Stomach (tissue), 19 donors: ENCODE data around the gene RDH5. TPM values are rescaled to one million over a fixed set of nuclear protein-coding genes. Genes with fewer than 3 reads are reported as not detected.
A peak's percentile ranks its signal among the peaks of the same experiment; 100 is the strongest.

Experiments
- DNase-seq, 2 donors: peaks; one replicate each; pipeline versions ENCODE4 v3.0.0 to v3.0.0-alpha.2; 2013 to 2019
- H3K27ac ChIP-seq, 5 donors: fragments of 200-600 bp in 4 of 5; sonication (generic) in 4 of 5; one replicate each; pipeline ENCODE4 v1.5.1; 2013 to 2019; ENCODE audit warnings: mild to moderate bottlenecking in 1 of 5, moderate library complexity in 1 of 5
- H3K27me3 ChIP-seq, 3 donors: fragments of 200-600 bp; sonication (generic); one replicate each; pipeline ENCODE4 v1.5.1; 2017 to 2019; ENCODE audit warnings: mixed run types in 1 of 3
- H3K36me3 ChIP-seq, 4 donors: fragments of 200-600 bp; sonication (generic); 1 replicate in 3 of 4; 2 replicates in 1 of 4; pipeline ENCODE4 v1.5.1; 2016 to 2019
- H3K4me1 ChIP-seq, 4 donors: fragments of 200-600 bp; sonication (generic); one replicate each; pipeline ENCODE4 v1.5.1; 2016 to 2019
- H3K4me3 ChIP-seq, 4 donors: fragments of 200-600 bp; sonication (generic) in 3 of 4; one replicate each; pipeline ENCODE4 v1.5.1; 2016 to 2019; ENCODE audit warnings: mild to moderate bottlenecking in 1 of 4
- H3K9me3 ChIP-seq, 4 donors: fragments of 200-600 bp; sonication (generic); one replicate each; pipeline ENCODE4 v1.5.1; 2016 to 2019
- EP300 ChIP-seq: sonication (generic); formaldehyde crosslinking; IDR thresholded peaks from one replicate; pipeline ENCODE4 v1.6.1; 2017; ENCODE audit warnings: antibody characterized with exemption
- POLR2A ChIP-seq, 4 donors: fragments of 450-650 bp; IDR thresholded peaks; one replicate each; pipeline ENCODE4 v1.6.1; 2016; ENCODE audit warnings: antibody characterized with exemption in 4 of 4, control low read depth in 2 of 4, mild to moderate bottlenecking in 1 of 4, moderate library complexity in 1 of 4
- POLR2AphosphoS5 ChIP-seq, 3 donors: sonication (generic); formaldehyde crosslinking; IDR thresholded peaks; one replicate each; pipeline ENCODE4 v1.6.1; 2016; ENCODE audit warnings: antibody characterized with exemption in 3 of 3
- WGBS, 5 donors: extraction: QIAGEN DNeasy Blood & Tissue Kit in 3 of 5; methylation state at CpG; one replicate each; pipeline versions ENCODE4 v1.1.5 to v1.1.7; 2013 to 2018; 5-methylcytosine and 5-hydroxymethylcytosine counted together
- intact Hi-C: fragments of 100-400 bp; cut with DNase I; formaldehyde crosslinking; loops from one replicate; pipeline ENCODE4 v1.15.1; 2023; ENCODE audit warnings: low total_unique reads
- long read RNA-seq, 10 donors: transcript quantifications; one replicate each; lab custom pipeline, GENCODE V29; 2026
- polyA plus RNA-seq, 3 donors: library from polyadenylated mRNA; stranded (reverse); fragments of 200-250 nt; gene quantifications; one replicate each; pipeline ENCODE4 v1.2.3, GENCODE V29; 2013
- total RNA-seq, 5 donors: library from RNA; depleted of rRNA; stranded (reverse); fragments of >200 nt; gene quantifications; one replicate each; pipeline versions ENCODE4 v1.1.0 to v1.2.3, GENCODE V29; 2014 to 2016
- TF ChIP-seq, protein P1 (sequence below), 7 experiments: fragments of 450-650 bp in 4 of 7; fragments of 200-600 bp in 3 of 7; sonication (generic) in 3 of 7; IDR thresholded peaks; one replicate each; pipeline ENCODE4 v1.5.1; 2016 to 2019; ENCODE audit warnings: antibody characterized with exemption in 7 of 7, control low read depth in 2 of 7, mild to moderate bottlenecking in 1 of 7
- donor health status: healthy with polysubstance abuse.
- donor health status: Bipolar disorder and iron deficiency.
- donor health status: healthy.

Gene RDH5, protein sequence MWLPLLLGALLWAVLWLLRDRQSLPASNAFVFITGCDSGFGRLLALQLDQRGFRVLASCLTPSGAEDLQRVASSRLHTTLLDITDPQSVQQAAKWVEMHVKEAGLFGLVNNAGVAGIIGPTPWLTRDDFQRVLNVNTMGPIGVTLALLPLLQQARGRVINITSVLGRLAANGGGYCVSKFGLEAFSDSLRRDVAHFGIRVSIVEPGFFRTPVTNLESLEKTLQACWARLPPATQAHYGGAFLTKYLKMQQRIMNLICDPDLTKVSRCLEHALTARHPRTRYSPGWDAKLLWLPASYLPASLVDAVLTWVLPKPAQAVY
- 10 to 100 TPM in 3 of 5 donors, 1 to 10 TPM in 2; 4.0 to 41.2 (median 19.3) TPM for total RNA-seq
- 10 to 100 TPM in 1 of 3 donors, 1 to 10 TPM in 2; 3.2 to 10.3 (median 9.7) TPM for polyA plus RNA-seq
- long read RNA-seq, donor 1, partial matches to known transcripts = 0 of 3 reads
- long read RNA-seq, donor 1, other reads (novel, unspliced or antisense) = 0 of 3 reads
- long read RNA-seq, donor 2, partial matches to known transcripts = 821 of 826 reads
- long read RNA-seq, donor 2, other reads (novel, unspliced or antisense) = 0 of 826 reads
- long read RNA-seq, donor 3, partial matches to known transcripts = 0 of 1 reads
- long read RNA-seq, donor 3, other reads (novel, unspliced or antisense) = 0 of 1 reads
- long read RNA-seq, donor 4 = 0 reads
- long read RNA-seq, donor 5, partial matches to known transcripts = 679 of 692 reads
- long read RNA-seq, donor 5, other reads (novel, unspliced or antisense) = 11 of 692 reads
- long read RNA-seq, donor 6, partial matches to known transcripts = 1,306 of 2,308 reads
- long read RNA-seq, donor 6, other reads (novel, unspliced or antisense) = 995 of 2,308 reads
- long read RNA-seq, donor 7, partial matches to known transcripts = 943 of 961 reads
- long read RNA-seq, donor 7, other reads (novel, unspliced or antisense) = 18 of 961 reads
- long read RNA-seq, donor 8 = 0 reads
- long read RNA-seq, donor 9, partial matches to known transcripts = 1,174 of 1,206 reads
- long read RNA-seq, donor 9, other reads (novel, unspliced or antisense) = 32 of 1,206 reads
- long read RNA-seq, donor 10, partial matches to known transcripts = 0 of 3 reads
- long read RNA-seq, donor 10, other reads (novel, unspliced or antisense) = 0 of 3 reads

DNA sequence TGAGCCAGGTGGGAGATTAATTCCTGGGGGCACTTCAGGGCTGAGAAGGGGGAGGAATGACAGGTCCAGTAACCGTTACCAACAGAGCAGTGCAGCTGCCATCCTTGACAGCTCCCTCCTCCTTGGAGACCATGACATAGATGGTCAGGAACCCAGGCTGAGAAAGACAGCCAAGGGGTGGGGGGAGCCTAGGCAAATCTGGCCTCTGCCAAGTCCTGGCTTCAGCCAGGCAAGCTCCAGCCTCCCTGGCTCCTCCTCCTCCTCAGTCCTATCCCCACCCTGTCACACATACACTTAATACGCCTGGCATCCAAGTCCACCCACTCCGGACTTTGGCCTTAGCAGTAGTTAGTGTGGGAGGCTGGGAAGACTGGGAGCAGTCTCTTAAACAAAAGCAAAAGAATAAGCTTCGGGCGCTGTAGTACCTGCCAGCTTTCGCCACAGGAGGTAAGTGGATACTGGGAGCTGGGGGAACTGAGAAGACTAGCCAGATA lies at the start of gene RDH5:
TSS of gene RDH5 (plus strand) at position 323 of the 494 bp plus-strand sequence. CDS start 792 bp downstream, outside the sequence.
- 15 to 33% (median 23%) methylated on average over 6 of the region's 6 CpGs for WGBS, 5 donors
- Histone ChIP-seq H3K9me3 (no peaks in the 10 kb centered on the region), H3K27ac (peak within 1 kb of the TSS; percentile 69 to 100 (median 97)), H3K36me3 (peaks cover 10 to 38% (median 20%) of the 10 kb centered on the region in 4 donors), H3K4me1 (peaks cover 82 to 93% (median 91%) of the 10 kb centered on the region in 4 donors), H3K4me3 (peak within 1 kb of the TSS in 2 of 4 donors; percentile 20 to 21), H3K27me3 (no peaks in the 10 kb centered on the region)
- intact Hi-C loops = no loop called here
- TF ChIP-seq, protein P1, sequence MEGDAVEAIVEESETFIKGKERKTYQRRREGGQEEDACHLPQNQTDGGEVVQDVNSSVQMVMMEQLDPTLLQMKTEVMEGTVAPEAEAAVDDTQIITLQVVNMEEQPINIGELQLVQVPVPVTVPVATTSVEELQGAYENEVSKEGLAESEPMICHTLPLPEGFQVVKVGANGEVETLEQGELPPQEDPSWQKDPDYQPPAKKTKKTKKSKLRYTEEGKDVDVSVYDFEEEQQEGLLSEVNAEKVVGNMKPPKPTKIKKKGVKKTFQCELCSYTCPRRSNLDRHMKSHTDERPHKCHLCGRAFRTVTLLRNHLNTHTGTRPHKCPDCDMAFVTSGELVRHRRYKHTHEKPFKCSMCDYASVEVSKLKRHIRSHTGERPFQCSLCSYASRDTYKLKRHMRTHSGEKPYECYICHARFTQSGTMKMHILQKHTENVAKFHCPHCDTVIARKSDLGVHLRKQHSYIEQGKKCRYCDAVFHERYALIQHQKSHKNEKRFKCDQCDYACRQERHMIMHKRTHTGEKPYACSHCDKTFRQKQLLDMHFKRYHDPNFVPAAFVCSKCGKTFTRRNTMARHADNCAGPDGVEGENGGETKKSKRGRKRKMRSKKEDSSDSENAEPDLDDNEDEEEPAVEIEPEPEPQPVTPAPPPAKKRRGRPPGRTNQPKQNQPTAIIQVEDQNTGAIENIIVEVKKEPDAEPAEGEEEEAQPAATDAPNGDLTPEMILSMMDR (IDR thresholded peaks at IDR 0.05) = no peak
- peak in 2 of 3 donors; percentile 66 to 90 for TF ChIP-seq POLR2AphosphoS5 (IDR thresholded peaks at IDR 0.05)
- peak in 1 of 4 donors; percentile 33 for TF ChIP-seq POLR2A (IDR thresholded peaks at IDR 0.05)
- peak; percentile 60 for TF ChIP-seq EP300
- DNase-seq = peak; percentile 87 to 94

DNA sequence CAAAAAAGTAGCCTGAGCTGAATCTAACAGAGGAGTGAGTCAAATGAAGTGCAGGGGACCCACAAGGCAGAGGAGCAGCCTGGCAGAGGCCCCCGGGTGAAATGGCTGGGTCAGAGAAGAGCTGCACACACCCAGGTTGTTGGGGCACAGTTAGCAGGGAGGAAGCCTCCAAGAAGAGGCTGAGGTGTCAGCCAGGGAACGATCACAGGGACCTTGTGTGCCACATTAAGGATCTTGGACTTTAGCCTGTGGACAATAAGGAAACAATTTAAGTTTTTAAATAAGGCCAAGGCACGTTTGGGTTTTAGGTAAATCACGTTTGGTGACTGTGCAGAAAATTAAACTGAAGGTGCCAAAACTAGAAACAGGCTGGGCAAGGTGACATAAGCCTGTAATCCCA lies 48.4 kb upstream of the RDH5 start:
- Histone ChIP-seq H3K27ac (no peak overlapping the region), H3K27me3 (no peaks in the 10 kb centered on the region), H3K9me3 (no peaks in the 10 kb centered on the region), H3K4me3 (no peak overlapping the region), H3K36me3 (no peaks in the 10 kb centered on the region), H3K4me1 (no peaks in the 10 kb centered on the region)
- no peak for DNase-seq
- no peak for TF ChIP-seq POLR2A (IDR thresholded peaks at IDR 0.05)
- no peak for TF ChIP-seq POLR2AphosphoS5 (IDR thresholded peaks at IDR 0.05)
- no peak for TF ChIP-seq EP300
- TF ChIP-seq, protein P1 (IDR thresholded peaks at IDR 0.05) = no peak
- WGBS, 5 donors = 37 to 54% (median 44%) methylated on average over 4 of the region's 4 CpGs
- intact Hi-C loops = no loop called here

DNA sequence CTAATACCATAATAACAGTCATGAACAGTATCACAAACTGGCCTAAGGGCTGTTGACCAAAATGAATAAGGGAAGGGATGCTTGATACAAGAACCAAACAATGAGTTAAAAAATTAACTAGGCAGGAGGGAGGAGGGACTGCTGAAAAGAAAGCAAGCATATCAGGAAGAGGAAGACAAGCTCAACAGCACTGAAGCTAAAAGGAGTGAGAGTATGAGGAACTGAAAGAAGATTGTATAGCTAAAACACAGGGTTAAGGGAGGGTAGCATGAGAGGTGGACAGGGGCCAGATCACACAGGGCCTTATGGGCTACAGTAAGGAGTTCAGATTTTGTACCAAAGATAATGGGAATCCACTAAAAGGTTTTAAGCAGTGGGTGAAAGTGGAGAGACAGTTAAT lies 46.6 kb upstream of the RDH5 start:
- Histone ChIP-seq H3K4me3 (no peak overlapping the region), H3K27me3 (no peaks in the 10 kb centered on the region), H3K9me3 (no peaks in the 10 kb centered on the region), H3K36me3 (no peaks in the 10 kb centered on the region), H3K27ac (no peak overlapping the region), H3K4me1 (no peaks in the 10 kb centered on the region)
- no peak for DNase-seq
- TF ChIP-seq POLR2AphosphoS5 (IDR thresholded peaks at IDR 0.05) (no peak), EP300 (no peak), POLR2A (IDR thresholded peaks at IDR 0.05) (no peak)
- TF ChIP-seq, protein P1 (IDR thresholded peaks at IDR 0.05) = no peak
- intact Hi-C loops = no loop called here

DNA sequence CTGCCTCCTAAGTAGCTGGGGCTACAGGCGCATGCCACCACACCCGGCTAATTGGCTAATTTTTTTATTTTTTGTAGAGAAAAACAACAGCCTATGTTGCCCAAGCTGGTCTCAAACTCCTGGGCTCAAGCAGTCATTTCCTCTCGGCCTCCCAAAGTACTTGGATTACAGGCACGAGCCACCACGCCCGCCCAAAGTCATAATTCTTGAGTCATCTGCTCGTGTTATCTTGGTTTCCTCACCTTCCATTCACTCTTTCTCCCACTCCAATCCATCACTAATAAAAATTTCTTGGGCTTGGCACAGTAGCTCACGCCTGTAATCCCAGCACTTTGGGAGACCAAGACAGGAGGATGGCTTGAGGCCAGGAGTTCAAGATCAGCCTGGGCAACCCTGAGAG lies 44.5 kb upstream of the RDH5 start:
- DNase-seq = no peak
- intact Hi-C loops = no loop called here

More for the DNA sequence above, 44.5 kb upstream of the RDH5 start:
- no peak for TF ChIP-seq EP300
- no peak for TF ChIP-seq POLR2A (IDR thresholded peaks at IDR 0.05)
- TF ChIP-seq POLR2AphosphoS5 (IDR thresholded peaks at IDR 0.05) = no peak
- TF ChIP-seq, protein P1 (IDR thresholded peaks at IDR 0.05) = no peak
- Histone ChIP-seq H3K4me3 (no peak overlapping the region), H3K36me3 (no peaks in the 10 kb centered on the region), H3K27ac (no peak overlapping the region), H3K4me1 (peaks cover 0 to 2% (median 0%) of the 10 kb centered on the region in 4 donors), H3K9me3 (no peaks in the 10 kb centered on the region), H3K27me3 (no peaks in the 10 kb centered on the region)
- WGBS, 5 donors = 65 to 90% (median 81%) methylated on average over 8 of the region's 8 CpGs
